ENCODE data around the gene SIGLEC9. TPM values are rescaled to one million over a fixed set of nuclear protein-coding genes. Genes with fewer than 3 reads are reported as not detected.

The SIGLEC9 gene
- total RNA-seq, result 1 to 10 TPM in 2 of 4 donors, not detected in 2; 2.0 to 2.2 TPM

DNA sequence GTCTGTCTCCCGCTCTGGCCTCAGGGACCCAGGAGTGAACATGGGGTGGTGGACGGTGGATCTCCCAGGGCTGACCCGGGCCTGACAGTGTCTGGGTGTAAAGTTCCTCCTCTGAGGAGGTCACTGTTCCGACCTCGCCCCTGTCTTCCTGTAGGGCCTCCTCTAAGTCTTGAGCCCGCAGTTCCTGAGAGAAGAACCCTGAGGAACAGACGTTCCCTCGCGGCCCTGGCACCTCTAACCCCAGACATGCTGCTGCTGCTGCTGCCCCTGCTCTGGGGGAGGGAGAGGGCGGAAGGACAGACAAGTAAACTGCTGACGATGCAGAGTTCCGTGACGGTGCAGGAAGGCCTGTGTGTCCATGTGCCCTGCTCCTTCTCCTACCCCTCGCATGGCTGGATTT is at the start of gene SIGLEC9:
SIGLEC9 (plus strand) TSS at position 178 of the 400 bp plus-strand sequence; CDS start at position 247, 69 bp downstream.
- Histone ChIP-seq H3K36me3 (no peaks in the 10 kb centered on the region), H3K4me3 (peak within 1 kb of the TSS in 1 of 4 donors; percentile 2), H3K9me3 (no peaks in the 10 kb centered on the region), H3K27ac (peak within 1 kb of the TSS; percentile 39 to 53 (median 46)), H3K27me3 (peaks cover 5% of the 10 kb centered on the region), H3K4me1 (peaks cover 0 to 11% (median 5%) of the 10 kb centered on the region in 4 donors)
- intact Hi-C loops (cut with DNase I; ENCODE audit: low total_unique reads), result no loop called here
- 72% methylated on average over 14 of the region's 14 CpGs; no CpG with 5 or more reads in 1 of the 2 donors for WGBS, 2 donors (ENCODE audit: low coverage in 1 of 2)
- in situ Hi-C loops (cut with MboI; ENCODE audit: low pct_ligation_motif_present in 1 of 4, low pct_unique_long_range_greater_than_20kb in 1 of 4, low sequenced_read_pairs in 3 of 4), result no loop called here
- TF ChIP-seq EP300 (IDR thresholded peaks at IDR 0.05; ENCODE audit: low read depth) (no peak), POLR2A (IDR thresholded peaks at IDR 0.05) (peak; percentile 44), POLR2AphosphoS5 (IDR thresholded peaks at IDR 0.05) (peak in 1 of 3 donors; percentile 36)
- peak; percentile 35 for DNase-seq

DNA sequence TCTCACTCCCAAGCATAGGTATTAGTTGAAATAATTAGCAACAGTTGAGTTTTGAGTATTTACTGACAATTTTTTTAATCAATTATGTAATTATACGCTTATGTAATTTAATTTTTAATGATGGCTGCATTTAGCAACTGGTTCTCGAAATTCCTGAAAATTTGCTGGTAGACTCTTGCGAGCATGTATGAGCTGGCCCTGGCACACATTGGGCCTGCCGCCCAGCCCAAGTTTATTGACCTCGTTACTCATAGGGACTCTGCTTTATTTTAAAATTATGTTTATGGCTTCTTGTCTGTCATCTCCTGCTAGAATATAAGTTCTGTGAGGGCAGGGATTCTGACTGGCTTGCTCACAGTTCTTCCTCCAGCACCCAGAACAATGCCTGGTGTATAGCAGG is 48.7 kb upstream of the SIGLEC9 start:
- H3K9me3 ChIP-seq, result peaks cover 0 to 3% of the 10 kb centered on the region in 2 donors
- no peak overlapping the region for H3K27ac ChIP-seq
- TF ChIP-seq POLR2AphosphoS5 (IDR thresholded peaks at IDR 0.05) (no peak), POLR2A (IDR thresholded peaks at IDR 0.05) (no peak), EP300 (IDR thresholded peaks at IDR 0.05; ENCODE audit: low read depth) (no peak)
- TF ChIP-seq, protein P1, sequence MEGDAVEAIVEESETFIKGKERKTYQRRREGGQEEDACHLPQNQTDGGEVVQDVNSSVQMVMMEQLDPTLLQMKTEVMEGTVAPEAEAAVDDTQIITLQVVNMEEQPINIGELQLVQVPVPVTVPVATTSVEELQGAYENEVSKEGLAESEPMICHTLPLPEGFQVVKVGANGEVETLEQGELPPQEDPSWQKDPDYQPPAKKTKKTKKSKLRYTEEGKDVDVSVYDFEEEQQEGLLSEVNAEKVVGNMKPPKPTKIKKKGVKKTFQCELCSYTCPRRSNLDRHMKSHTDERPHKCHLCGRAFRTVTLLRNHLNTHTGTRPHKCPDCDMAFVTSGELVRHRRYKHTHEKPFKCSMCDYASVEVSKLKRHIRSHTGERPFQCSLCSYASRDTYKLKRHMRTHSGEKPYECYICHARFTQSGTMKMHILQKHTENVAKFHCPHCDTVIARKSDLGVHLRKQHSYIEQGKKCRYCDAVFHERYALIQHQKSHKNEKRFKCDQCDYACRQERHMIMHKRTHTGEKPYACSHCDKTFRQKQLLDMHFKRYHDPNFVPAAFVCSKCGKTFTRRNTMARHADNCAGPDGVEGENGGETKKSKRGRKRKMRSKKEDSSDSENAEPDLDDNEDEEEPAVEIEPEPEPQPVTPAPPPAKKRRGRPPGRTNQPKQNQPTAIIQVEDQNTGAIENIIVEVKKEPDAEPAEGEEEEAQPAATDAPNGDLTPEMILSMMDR (IDR thresholded peaks at IDR 0.05), result no peak
- 51 to 70% methylated on average over 5 of the region's 5 CpGs for WGBS, 2 donors (ENCODE audit: low coverage in 1 of 2)
- intact Hi-C loops (cut with DNase I; ENCODE audit: low total_unique reads) (no loop called here), in situ Hi-C loops (cut with MboI; ENCODE audit: low pct_ligation_motif_present in 1 of 4, low pct_unique_long_range_greater_than_20kb in 1 of 4, low sequenced_read_pairs in 3 of 4) (no loop called here)
- no peak overlapping the region for H3K4me3 ChIP-seq
- DNase-seq, result no peak
- H3K27me3 ChIP-seq, result peaks cover 4% of the 10 kb centered on the region
- no peaks in the 10 kb centered on the region for H3K36me3 ChIP-seq
- no peaks in the 10 kb centered on the region for H3K4me1 ChIP-seq

DNA sequence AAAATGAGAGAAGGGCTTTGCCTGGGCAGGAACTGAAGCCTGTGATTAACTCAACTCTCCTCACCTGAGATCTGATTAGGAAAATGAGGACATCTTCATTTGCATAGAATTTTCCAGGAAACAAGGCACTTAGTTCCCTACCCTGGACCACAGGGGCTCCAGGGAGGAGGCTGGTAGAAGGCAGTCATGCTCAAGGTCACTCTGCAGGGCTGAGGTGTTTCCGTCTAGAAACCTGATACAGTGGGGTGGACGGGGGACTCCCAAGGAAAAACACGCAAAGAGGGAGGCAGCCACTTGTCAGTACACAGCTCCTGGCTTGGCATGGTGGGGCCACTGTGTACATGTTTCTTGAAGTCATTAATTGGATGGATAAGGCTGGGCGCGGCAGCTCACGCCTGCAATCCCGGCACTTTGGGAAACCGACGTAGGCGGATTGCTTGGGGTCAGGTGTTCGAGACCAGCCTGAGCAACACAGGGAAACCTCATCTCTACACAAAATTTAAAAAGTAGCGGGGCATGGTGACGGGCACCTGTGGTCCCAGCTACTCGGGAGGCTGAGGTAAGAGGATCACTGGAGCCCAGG is 48.0 kb upstream of the SIGLEC9 start:
- 0 to 73% methylated on average over 2 to 14 of the region's 14 CpGs for WGBS, 2 donors (ENCODE audit: low coverage in 1 of 2)
- Histone ChIP-seq H3K27me3 (peaks cover 4% of the 10 kb centered on the region), H3K36me3 (no peaks in the 10 kb centered on the region), H3K4me3 (no peak overlapping the region), H3K9me3 (peaks cover 0 to 3% of the 10 kb centered on the region in 2 donors), H3K27ac (no peak overlapping the region), H3K4me1 (no peaks in the 10 kb centered on the region)
- intact Hi-C loops (cut with DNase I; ENCODE audit: low total_unique reads), result no loop called here
- DNase-seq, result no peak
- TF ChIP-seq, protein P1 (IDR thresholded peaks at IDR 0.05), result no peak
- TF ChIP-seq POLR2AphosphoS5 (IDR thresholded peaks at IDR 0.05) (no peak), EP300 (IDR thresholded peaks at IDR 0.05; ENCODE audit: low read depth) (no peak), POLR2A (IDR thresholded peaks at IDR 0.05) (no peak)
- in situ Hi-C loops (cut with MboI; ENCODE audit: low pct_ligation_motif_present in 1 of 4, low pct_unique_long_range_greater_than_20kb in 1 of 4, low sequenced_read_pairs in 3 of 4), result no loop called here

DNA sequence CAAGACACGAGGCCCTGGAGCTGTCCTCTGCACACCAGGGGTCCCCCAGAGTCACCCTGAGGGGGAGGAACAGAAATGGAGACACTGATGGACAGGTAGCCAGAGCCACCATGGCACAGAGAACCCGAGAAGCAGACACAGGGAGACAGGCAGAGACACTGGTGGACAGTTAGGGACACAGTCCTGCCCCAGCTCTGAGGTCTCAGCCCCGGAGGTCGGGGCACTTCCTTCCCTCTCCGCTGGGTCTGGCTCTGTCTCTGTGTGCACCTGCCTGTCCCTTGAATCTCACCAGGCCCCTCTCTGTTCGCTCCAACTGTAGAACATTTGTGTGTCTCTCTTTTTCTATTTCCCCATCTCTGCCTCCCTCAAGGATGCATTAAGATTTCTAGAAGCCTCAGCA is 46.6 kb upstream of the SIGLEC9 start:
- H3K27ac ChIP-seq, result no peak overlapping the region
- peaks cover 0 to 3% of the 10 kb centered on the region in 2 donors for H3K9me3 ChIP-seq
- no peak overlapping the region for H3K4me3 ChIP-seq
- no peaks in the 10 kb centered on the region for H3K36me3 ChIP-seq
- in situ Hi-C loops (cut with MboI; ENCODE audit: low pct_ligation_motif_present in 1 of 4, low pct_unique_long_range_greater_than_20kb in 1 of 4, low sequenced_read_pairs in 3 of 4) (no loop called here), intact Hi-C loops (cut with DNase I; ENCODE audit: low total_unique reads) (no loop called here)
- 70% methylated on average over 6 of the region's 6 CpGs; no CpG with 5 or more reads in 1 of the 2 donors for WGBS, 2 donors (ENCODE audit: low coverage in 1 of 2)
- no peaks in the 10 kb centered on the region for H3K4me1 ChIP-seq
- H3K27me3 ChIP-seq, result peaks cover 10% of the 10 kb centered on the region
- no peak for DNase-seq
- TF ChIP-seq, protein P1 (IDR thresholded peaks at IDR 0.05), result no peak
- TF ChIP-seq POLR2A (IDR thresholded peaks at IDR 0.05), result no peak

Measured in transverse colon (tissue), 4 donors.